Airway epithelial cell (primary cell): ENCODE results near the gene F2. TPM values are rescaled to one million over a fixed set of nuclear protein-coding genes. Genes with fewer than 3 reads are reported as not detected.

Experiments used
- total RNA-seq: library from RNA; depleted of rRNA; stranded (reverse); fragments of >200 nt; gene quantifications from 2 replicates; pipeline ENCODE4 v1.2.3, GENCODE V29; 2015

F2 gene
- total RNA-seq, result not detected in 2 replicates

GRCh38 chr11:46719048-46719542 lies at the start of gene F2:
F2 (plus strand) TSS chr11:46719213; CDS start chr11:46719236, 23 bp downstream.

DNA sequence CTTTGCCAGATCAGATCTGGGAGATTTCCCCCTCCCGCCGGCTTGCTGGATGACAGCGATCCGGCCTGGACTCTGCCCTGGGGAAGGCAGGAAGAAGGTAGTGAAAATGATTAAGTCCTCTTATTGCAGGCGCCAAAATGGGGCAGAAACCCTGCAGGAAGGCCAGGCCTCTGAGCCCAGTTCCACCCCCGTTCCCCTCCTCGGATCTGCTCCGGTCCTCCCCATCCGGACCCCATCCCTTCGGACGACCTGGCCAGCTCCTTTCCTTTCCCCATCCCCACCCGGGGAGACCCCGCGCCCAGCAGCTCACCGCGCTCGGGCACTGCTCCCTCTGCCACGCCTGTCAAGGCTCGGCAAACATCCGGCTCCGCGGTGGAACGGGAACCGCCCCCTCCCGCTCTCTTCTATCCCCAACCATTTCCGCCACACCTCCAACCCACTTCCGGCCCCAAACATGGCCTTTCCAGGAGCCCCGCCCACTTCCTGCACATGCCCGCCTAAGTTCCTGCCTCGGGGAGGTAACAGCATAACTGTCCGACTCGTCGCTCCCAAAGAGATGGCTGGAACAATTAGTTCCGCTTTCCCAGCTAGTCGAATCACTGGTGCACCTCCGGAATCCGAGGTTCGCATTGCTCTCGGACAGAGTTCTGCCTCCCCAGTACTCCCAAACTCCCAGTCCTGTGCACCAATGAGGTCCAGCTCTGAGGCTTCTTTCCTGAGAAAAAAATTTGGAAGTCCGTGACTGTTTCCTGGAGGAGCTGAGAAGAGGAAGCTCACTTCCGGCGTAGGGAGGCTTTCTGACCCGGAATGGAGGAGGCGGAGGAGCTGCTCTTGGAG lies 18.6 kb upstream of the F2 start, which contains the start of the genes ARHGAP1 and ZNF408:
Gene ARHGAP1, minus strand, starts transcription at position 379 of the 837 bp plus-strand sequence. CDS start 4,512 bp downstream, outside the sequence.
Gene ZNF408, plus strand, starts transcription at position 791 of the 837 bp plus-strand sequence. Its CDS starts 17 bp downstream, at position 808.

Other genes with a start within 250 kb of the F2 start
- 21.7 and 22.4 TPM in 2 replicates for gene AMBRA1, start 125.2 kb upstream of the F2 start, total RNA-seq
- 1.8 and 3.4 TPM in 2 replicates for gene HARBI1, start 102.0 kb upstream of the F2 start, total RNA-seq
- 36.1 and 52.8 TPM in 2 replicates for gene ATG13, start 101.7 kb upstream of the F2 start, total RNA-seq
- 36.8 and 42.5 TPM in 2 replicates for gene ARHGAP1, start 18.6 kb upstream of the F2 start, total RNA-seq
- gene ZNF408, start 18.2 kb upstream of the F2 start, total RNA-seq, result 10.5 and 12.1 TPM in 2 replicates
- 49.0 and 67.1 TPM in 2 replicates for gene CKAP5, start 127.1 kb downstream of the F2 start, total RNA-seq
- gene LRP4, start 199.3 kb downstream of the F2 start, total RNA-seq, result 5.5 and 7.5 TPM in 2 replicates
- 16.2 and 31.2 TPM in 2 replicates for gene CSTPP1, start 217.5 kb downstream of the F2 start, total RNA-seq